Measurements from ENCODE around the gene FAM171A1.
"Not testable (repeated sequence)": the region's sequence is repeated elsewhere in the genome, so short reads cannot be mapped to it uniquely, and the experiment has no call there.

Gene FAM171A1

GRCh38 chr10:15320522-15321203 is 50.4 kb downstream of the FAM171A1 start:
- no peak for DNase-seq

- no peak for DNase-seq
Observed at GRCh38 chr10:15320118-15320517, 51.0 kb downstream of the FAM171A1 start.

GRCh38 chr10:15316871-15317464 is 54.1 kb downstream of the FAM171A1 start:
- no peak for DNase-seq

GRCh38 chr10:15316145-15316544 is 54.9 kb downstream of the FAM171A1 start:
- DNase-seq = no peak

GRCh38 chr10:15315286-15315685 is 55.8 kb downstream of the FAM171A1 start:
- DNase-seq = no peak

GRCh38 chr10:15314482-15315045 is 56.5 kb downstream of the FAM171A1 start:
- no peak for DNase-seq

- DNase-seq = peak in 41 of 58 donors; percentile 11 to 86 (median 49)
Observed at GRCh38 chr10:15313843-15314242, 57.2 kb downstream of the FAM171A1 start.

- peak in 54 of 58 donors; percentile 16 to 91 (median 58) for DNase-seq
Observed at GRCh38 chr10:15313047-15313446, 58.0 kb downstream of the FAM171A1 start.

- no peak for DNase-seq
Observed at GRCh38 chr10:15311569-15312280, 59.4 kb downstream of the FAM171A1 start.

GRCh38 chr10:15310776-15311568 is 60.1 kb downstream of the FAM171A1 start:
- DNase-seq = no peak

- no peak for DNase-seq
Observed at GRCh38 chr10:15309221-15309620, 61.9 kb downstream of the FAM171A1 start.

- DNase-seq = no peak
Observed at GRCh38 chr10:15306735-15307280, 64.3 kb downstream of the FAM171A1 start.

- DNase-seq = no peak
Observed at GRCh38 chr10:15305634-15306033, 65.5 kb downstream of the FAM171A1 start.

GRCh38 chr10:15305161-15305560 is 65.9 kb downstream of the FAM171A1 start:
- DNase-seq = no peak

GRCh38 chr10:15302188-15302956 is 68.7 kb downstream of the FAM171A1 start:
- not testable (repeated sequence) for DNase-seq

- DNase-seq = peak in 4 of 58 donors; percentile 8 to 37 (median 26)
Observed at GRCh38 chr10:15300697-15301096, 70.4 kb downstream of the FAM171A1 start.

- DNase-seq = no peak
Observed at GRCh38 chr10:15300145-15300544, 70.9 kb downstream of the FAM171A1 start.

GRCh38 chr10:15296701-15297100 is 74.4 kb downstream of the FAM171A1 start:
- peak in 2 of 58 donors; percentile 28 to 30 for DNase-seq

- peak in 33 of 58 donors; percentile 12 to 84 (median 40) for DNase-seq
Observed at GRCh38 chr10:15295537-15296325, 75.4 kb downstream of the FAM171A1 start.
